C4-2B (cell line): Measurements from ENCODE around the gene ACADVL.

ENCODE experiments used
- H3K27ac ChIP-seq: fragments of 450-650 bp; 2 replicates; pipeline ENCODE4 v1.5.1; 2017
- CTCF ChIP-seq: fragments of 450-650 bp; conservative IDR thresholded peaks from 2 replicates; pipeline ENCODE4 v1.5.1; 2017; ENCODE audit warnings: mild to moderate bottlenecking
- ZFX ChIP-seq: fragments of 450-650 bp; IDR thresholded peaks from 2 replicates; pipeline ENCODE4 v1.6.1; 2017

Gene ACADVL

GRCh38 chr17:7196651-7197401, 22.9 kb upstream of the ACADVL start:
- TF ChIP-seq ZFX = no peak
- TF ChIP-seq CTCF = no peak
- H3K27ac ChIP-seq = no peak overlapping the region

DNA sequence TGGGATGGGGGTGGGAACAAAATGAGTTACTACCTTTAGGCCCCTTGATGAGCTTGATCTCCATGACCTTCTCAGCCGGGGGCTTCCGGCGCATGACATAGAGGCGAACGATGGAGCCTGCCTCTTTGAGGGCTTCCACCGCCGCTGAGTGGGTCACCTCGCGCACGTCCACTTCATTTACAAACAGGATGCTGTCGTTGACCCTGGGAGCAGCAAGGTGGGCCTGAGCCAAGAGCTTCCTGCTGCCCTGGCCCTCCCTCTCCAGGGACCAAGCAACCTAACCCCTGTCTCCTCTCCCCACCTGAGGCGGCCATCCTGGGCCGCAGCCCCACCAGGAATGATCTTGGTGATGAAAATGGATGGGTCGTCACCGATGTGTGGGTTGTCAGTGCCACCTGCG, 16.3 kb upstream of the ACADVL start:
- no peak overlapping the region for H3K27ac ChIP-seq
- no peak for TF ChIP-seq ZFX
- no peak for TF ChIP-seq CTCF

- no peak overlapping the region for H3K27ac ChIP-seq
- no peak for TF ChIP-seq ZFX
- no peak for TF ChIP-seq CTCF
These were observed 15.4 kb upstream of the ACADVL start for GRCh38 chr17:7204336-7204735.

DNA sequence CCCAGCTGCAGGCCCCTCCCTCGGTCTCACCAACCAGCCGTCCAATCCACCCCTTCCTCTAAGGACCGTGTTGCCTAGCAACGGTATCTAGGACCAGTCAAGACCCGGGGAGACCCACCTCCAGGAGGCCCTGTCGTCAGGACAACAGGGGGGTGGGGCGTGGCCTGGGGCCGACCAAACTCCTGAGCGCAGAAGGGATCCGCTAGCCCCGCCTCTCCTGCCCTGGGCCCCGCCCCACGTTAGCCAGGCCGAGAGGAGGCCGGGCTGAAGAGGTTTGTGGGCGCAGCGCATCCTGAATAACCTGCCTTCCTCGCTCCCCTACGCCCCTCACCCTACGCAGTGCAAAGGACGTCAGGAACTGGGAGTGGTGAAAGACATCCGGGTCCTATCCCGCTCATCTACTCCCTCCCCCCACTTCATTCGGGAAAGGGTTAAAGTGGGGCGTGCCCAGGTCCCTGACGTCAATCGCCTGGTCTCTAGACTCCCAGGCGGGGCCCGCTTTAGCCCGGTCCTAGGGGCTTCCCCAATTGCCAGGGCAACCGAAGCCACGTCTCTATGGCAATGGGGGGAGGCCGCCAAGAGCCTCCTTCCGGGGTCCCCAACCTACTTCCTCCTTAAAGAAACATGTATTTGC, 14.8 kb upstream of the ACADVL start:
- H3K27ac ChIP-seq = no peak overlapping the region
- TF ChIP-seq ZFX (no peak), CTCF (no peak)

DNA sequence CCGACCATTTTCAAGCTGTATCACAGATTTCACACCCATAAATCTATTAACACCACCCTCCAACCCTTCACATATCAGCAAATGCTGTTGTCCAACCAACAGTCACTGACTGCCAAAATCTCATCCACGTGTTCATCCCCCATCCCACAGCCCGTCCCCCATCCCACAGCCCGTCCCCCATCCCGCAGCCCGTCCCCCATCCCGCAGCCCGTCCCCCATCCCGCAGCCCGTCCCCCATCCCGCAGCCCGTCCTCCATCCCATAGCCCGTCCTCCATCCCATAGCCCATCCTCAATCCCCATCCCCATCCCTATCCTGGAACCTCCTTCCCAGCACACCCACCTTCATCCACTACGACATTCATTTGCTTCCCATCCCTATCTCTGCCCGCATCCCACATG, 14.2 kb upstream of the ACADVL start:
- no peak overlapping the region for H3K27ac ChIP-seq
- no peak for TF ChIP-seq CTCF
- TF ChIP-seq ZFX = no peak

GRCh38 chr17:7207120-7208001, 12.4 kb upstream of the ACADVL start:
- no peak overlapping the region for H3K27ac ChIP-seq
- TF ChIP-seq CTCF = no peak
- TF ChIP-seq ZFX = no peak
